Measurements from ENCODE around the gene SLC22A25. TPM values are rescaled to one million over a fixed set of nuclear protein-coding genes. Genes with fewer than 3 reads are reported as not detected.

Gene SLC22A25
- total RNA-seq (2011; cell fraction: chromatin; rRNA removed; ENCODE audit: low replicate concordance), result not detected in 2 replicates
- not detected in 2 replicates for total RNA-seq (2011; cell fraction: nucleolus; rRNA removed)
- total RNA-seq (2011; cell fraction: nucleoplasm; rRNA removed), result not detected in 2 replicates
- total RNA-seq (2014; rRNA removed) (not detected in 2 replicates), total RNA-seq (2014; rRNA removed; fragmentation: Illumina TruSeq; extraction: Trizol) (not detected in 2 replicates), total RNA-seq (2015; rRNA removed; fragmentation: Illumina TruSeq; extraction: Trizol) (not detected in 2 replicates), total RNA-seq (2021) (not detected in 2 replicates), polyA plus RNA-seq (2011; rRNA removed) (not detected in 2 replicates), polyA plus RNA-seq (2014; fragmentation: Illumina TruSeq; extraction: Trizol) (not detected in 2 replicates), polyA plus RNA-seq (2014; fragmentation: Nextera tagmentation; extraction: Ambion mirVana) (not detected), polyA plus RNA-seq (2014; rRNA removed) (not detected in 2 replicates), polyA minus RNA-seq (2011; rRNA and poly(A)+ RNA removed) (not detected in 2 replicates), Bru-seq, nascent RNA (not detected), BruChase-seq, experiment 1, labeled RNA remaining after a 2-hour chase (percentile 1 among the genes with signal in this experiment), BruChase-seq, experiment 2, labeled RNA remaining after a 6-hour chase (not detected)
- not detected in 2 replicates for polyA plus RNA-seq (2011; cell fraction: cytosol; rRNA removed)
- polyA plus RNA-seq (2011; cell fraction: nucleus; rRNA removed), result not detected in 2 replicates
- polyA plus RNA-seq (2012), result not detected in 2 replicates
- polyA minus RNA-seq (2011; cell fraction: cytosol; rRNA and poly(A)+ RNA removed), result not detected in 2 replicates
- not detected in 2 replicates for polyA minus RNA-seq (2011; cell fraction: nucleus; rRNA and poly(A)+ RNA removed)
- long read RNA-seq, experiment 1, result 0 reads
- long read RNA-seq, experiment 2, result 0 reads
- long read RNA-seq, experiment 3, result 0 reads

DNA sequence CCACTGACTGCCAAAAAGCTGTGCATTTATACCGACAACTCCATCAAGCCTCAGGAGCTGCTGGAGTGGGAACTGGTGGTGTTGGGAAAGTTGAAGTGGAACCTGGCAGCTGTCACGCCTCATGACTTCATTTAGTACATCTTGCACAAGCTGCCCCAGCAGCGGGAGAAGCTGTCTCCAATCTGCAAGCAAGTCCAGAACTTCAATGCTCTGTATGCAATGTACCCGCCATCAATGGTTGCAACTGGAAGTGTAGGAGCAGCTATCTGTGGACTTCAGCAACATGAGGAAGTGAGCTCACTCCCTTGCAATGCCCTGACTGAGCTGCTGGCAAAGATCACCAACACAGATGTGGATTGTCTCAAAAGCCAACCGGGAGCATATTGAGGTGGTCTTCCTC is at the start of gene SLC22A25:
Gene SLC22A25, minus strand, starts transcription at position 67 of the 400 bp plus-strand sequence. CDS start 13,947 bp downstream, outside the sequence.
- no TSS peak for BruUV-seq (replicated peaks)

More for the DNA sequence above, at the start of gene SLC22A25:
- intact Hi-C loops (cut with micrococcal nuclease) (no loop called here), in situ Hi-C loops (cut with MboI) (no loop called here)
- TF ChIP-seq ZEB2 (IDR thresholded peaks at IDR 0.05), result no peak
- TF ChIP-seq, protein P1, sequence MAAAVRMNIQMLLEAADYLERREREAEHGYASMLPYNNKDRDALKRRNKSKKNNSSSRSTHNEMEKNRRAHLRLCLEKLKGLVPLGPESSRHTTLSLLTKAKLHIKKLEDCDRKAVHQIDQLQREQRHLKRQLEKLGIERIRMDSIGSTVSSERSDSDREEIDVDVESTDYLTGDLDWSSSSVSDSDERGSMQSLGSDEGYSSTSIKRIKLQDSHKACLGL (CRISPR knock-in tag; IDR thresholded peaks at IDR 0.05; ENCODE audit: borderline replicate concordance, poor library complexity, severe bottlenecking), result no peak
- Histone ChIP-seq H3K9me1 (ENCODE audit: control insufficient read depth, insufficient read depth, low read length) (no peaks in the 10 kb centered on the region), H2AFZ (ENCODE audit: low read depth, low read length) (no peak within 1 kb of the TSS), H3K27me3 (ENCODE audit: control insufficient read depth in 2 of 2, insufficient read depth in 2 of 2, low read length in 2 of 2) (peaks cover 0 to 11% of the 10 kb centered on the region in 2 experiments; a peak in 3 of 5 replicates), H3K79me2 (ENCODE audit: control insufficient read depth, insufficient read depth, low read length) (no peaks in the 10 kb centered on the region), H3K36me3 (ENCODE audit: control insufficient read depth, insufficient read depth, low read length) (no peaks in the 10 kb centered on the region), H3K4me2 (ENCODE audit: insufficient read depth, low read length) (no peak within 1 kb of the TSS), H3K9ac (ENCODE audit: insufficient read depth in 1 of 2, low read depth in 2 of 2, low read length in 2 of 2) (no peak within 1 kb of the TSS), H3K9me3 (replicated peaks; ENCODE audit: control insufficient read depth, insufficient read depth, low read depth, low read length) (no peaks in the 10 kb centered on the region), H3K27ac (ENCODE audit: extremely low read depth, low read depth, low read length) (no peak within 1 kb of the TSS), H3K4me3 (no peak within 1 kb of the TSS), H3K4me1 (replicated peaks in 1 of 2; ENCODE audit: control insufficient read depth in 2 of 2, insufficient read depth in 2 of 2, low read length in 2 of 2) (no peaks in the 10 kb centered on the region), H4K20me1 (replicated peaks; ENCODE audit: control insufficient read depth, insufficient read depth, low read length) (no peaks in the 10 kb centered on the region)
- CTCF ChIA-PET (ENCODE audit: low intra/inter-chr PET ratio), result no interaction called here
- no peak for FAIRE-seq
- POLR2A ChIA-PET, result interaction anchor here (0.6 kb wide), 1 partner anchor 241 kb away, joined by 3 read pairs; no protein-coding TSS in a partner anchor
- 0% methylated on average over 5 of the region's 5 CpGs for WGBS (ENCODE audit: insufficient coverage, low coverage, missing lambda C conversion rate)
- ATAC-seq, result no peak
- no peak for DNase-seq (ENCODE audit: extremely low read depth in 1 of 4, low spot score in 3 of 4)

All from K562 (cell line).